Hepatocyte (in vitro differentiated cells): ENCODE measurements around the gene SUPT16H.

Experiments
- EZH2 ChIP-seq: fragments of 200-600 bp; sonication (generic); IDR thresholded peaks from 2 replicates; pipeline ENCODE4 v1.6.1; 2016; ENCODE audit warnings: antibody characterized with exemption, mild to moderate bottlenecking, borderline replicate concordance
- EZH2phosphoT487 ChIP-seq: fragments of 200-600 bp; sonication (generic); IDR thresholded peaks from one replicate; pipeline ENCODE4 v1.6.1; 2018; ENCODE audit warnings: antibody characterized with exemption, mild to moderate bottlenecking, low read depth, moderate library complexity; ENCODE audit not compliant: unreplicated experiment, severe bottlenecking
- TF ChIP-seq, protein P1 (sequence below): fragments of 200-600 bp; sonication (generic); IDR thresholded peaks from 2 replicates; pipeline ENCODE4 v1.5.1; 2016; ENCODE audit warnings: antibody characterized with exemption, mild to moderate bottlenecking; ENCODE audit not compliant: poor library complexity

DNA sequence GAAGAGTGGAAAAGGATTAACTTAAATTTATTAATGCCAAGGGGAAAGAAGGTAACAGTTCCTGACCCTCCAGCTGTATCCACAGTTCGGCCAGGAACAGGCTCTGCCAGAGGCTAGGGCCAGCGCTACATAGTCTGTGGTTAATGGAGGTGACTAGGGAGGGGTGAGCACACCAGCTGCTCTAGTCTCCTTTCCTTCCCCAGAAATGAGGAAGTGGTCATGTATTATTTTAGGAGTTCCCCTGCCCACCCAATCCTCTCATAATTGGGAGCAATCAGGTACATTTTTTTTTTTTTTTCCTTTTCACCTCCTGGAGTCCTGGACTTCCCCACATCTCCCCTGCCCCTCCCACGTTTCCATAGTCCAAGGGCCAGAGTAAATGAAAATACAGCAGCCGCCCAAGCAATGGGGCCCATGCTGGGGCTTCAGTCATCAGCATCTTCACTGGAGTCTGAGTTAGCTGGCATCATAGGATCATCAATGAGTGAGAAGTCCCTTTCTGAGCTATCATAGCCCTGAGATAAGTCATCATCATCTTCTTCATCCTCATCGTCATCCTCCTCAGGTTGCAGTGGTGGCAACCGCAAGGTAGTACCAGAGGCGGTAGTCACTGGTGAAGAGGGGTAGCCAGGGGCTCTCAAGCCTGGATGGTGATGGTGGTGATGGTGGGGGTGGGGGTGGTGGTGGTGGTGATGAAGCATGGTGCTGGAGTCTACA lies 1.5 kb upstream of the SUPT16H start:
- TF ChIP-seq, protein P1, sequence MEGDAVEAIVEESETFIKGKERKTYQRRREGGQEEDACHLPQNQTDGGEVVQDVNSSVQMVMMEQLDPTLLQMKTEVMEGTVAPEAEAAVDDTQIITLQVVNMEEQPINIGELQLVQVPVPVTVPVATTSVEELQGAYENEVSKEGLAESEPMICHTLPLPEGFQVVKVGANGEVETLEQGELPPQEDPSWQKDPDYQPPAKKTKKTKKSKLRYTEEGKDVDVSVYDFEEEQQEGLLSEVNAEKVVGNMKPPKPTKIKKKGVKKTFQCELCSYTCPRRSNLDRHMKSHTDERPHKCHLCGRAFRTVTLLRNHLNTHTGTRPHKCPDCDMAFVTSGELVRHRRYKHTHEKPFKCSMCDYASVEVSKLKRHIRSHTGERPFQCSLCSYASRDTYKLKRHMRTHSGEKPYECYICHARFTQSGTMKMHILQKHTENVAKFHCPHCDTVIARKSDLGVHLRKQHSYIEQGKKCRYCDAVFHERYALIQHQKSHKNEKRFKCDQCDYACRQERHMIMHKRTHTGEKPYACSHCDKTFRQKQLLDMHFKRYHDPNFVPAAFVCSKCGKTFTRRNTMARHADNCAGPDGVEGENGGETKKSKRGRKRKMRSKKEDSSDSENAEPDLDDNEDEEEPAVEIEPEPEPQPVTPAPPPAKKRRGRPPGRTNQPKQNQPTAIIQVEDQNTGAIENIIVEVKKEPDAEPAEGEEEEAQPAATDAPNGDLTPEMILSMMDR = no peak
- TF ChIP-seq EZH2 = no peak
- no peak for TF ChIP-seq EZH2phosphoT487
